T-helper 17 cell (primary cell): ENCODE data around the gene HOXC9. TPM values are rescaled to one million over a fixed set of nuclear protein-coding genes. Genes with fewer than 3 reads are reported as not detected.

Experiments used
- ATAC-seq: fragments of 150-1000 bp; cut with Tn5 transposase; 2 replicates; pipeline ENCODE4 v1.10.0; 2021; ENCODE audit warnings: mild to moderate bottlenecking, moderate library complexity
- DNase-seq, 3 donors: peaks; one replicate each; pipeline versions ENCODE4 v3.0.0 to v3.0.0-alpha.2; 2020 to 2021
- H3K9me3 ChIP-seq: one replicate; pipeline ENCODE4 v1.7.0; 2013; ENCODE audit warnings: low read length, mild to moderate bottlenecking; ENCODE audit not compliant: control insufficient read depth, poor library complexity, severe bottlenecking
- H3K27ac Mint-ChIP-seq: one replicate; pipeline ENCODE4 v1.8.0; 2022; ENCODE audit warnings: mild to moderate bottlenecking, moderate library complexity, mixed read lengths
- H3K27me3 Mint-ChIP-seq: one replicate; pipeline ENCODE4 v1.8.0; 2022; ENCODE audit warnings: mixed read lengths
- H3K36me3 Mint-ChIP-seq: one replicate; pipeline ENCODE4 v1.8.0; 2022; ENCODE audit warnings: low read depth, mixed read lengths
- H3K4me1 Mint-ChIP-seq: one replicate; pipeline ENCODE4 v1.8.0; 2022; ENCODE audit warnings: mild to moderate bottlenecking, mixed read lengths
- H3K4me3 Mint-ChIP-seq: one replicate; pipeline ENCODE4 v1.8.0; 2022; ENCODE audit warnings: mild to moderate bottlenecking, moderate library complexity, mixed read lengths
- total RNA-seq, 4 donors: library from RNA in 2 of 4; stranded (reverse) in 2 of 4; gene quantifications; one replicate each; pipeline ENCODE4 v1.2.3 and lab custom pipeline; 2022 to 2026

Gene HOXC9
- total RNA-seq, 2 donors from 2014 or later = not detected

- DNase-seq (no peak), ATAC-seq (peak; percentile 53)
- peaks cover 9% of the 10 kb centered on the region for H3K36me3 Mint-ChIP-seq
- H3K27ac Mint-ChIP-seq = no peak overlapping the region
- H3K4me1 Mint-ChIP-seq = peaks cover 21% of the 10 kb centered on the region
- H3K27me3 Mint-ChIP-seq = peaks cover 92% of the 10 kb centered on the region
- H3K9me3 ChIP-seq = no peaks in the 10 kb centered on the region
- H3K4me3 Mint-ChIP-seq = peak overlapping the region; percentile 87
Observed at GRCh38 chr12:54009171-54010052, 9.5 kb downstream of the HOXC9 start.

- H3K9me3 ChIP-seq = peaks cover 2% of the 10 kb centered on the region
- H3K4me1 Mint-ChIP-seq = peaks cover 20% of the 10 kb centered on the region
- H3K36me3 Mint-ChIP-seq = peaks cover 9% of the 10 kb centered on the region
- peak overlapping the region; percentile 41 for H3K4me3 Mint-ChIP-seq
- ATAC-seq = no peak
- no peak for DNase-seq
- H3K27ac Mint-ChIP-seq = no peak overlapping the region
- H3K27me3 Mint-ChIP-seq = peaks cover 92% of the 10 kb centered on the region
Observed at GRCh38 chr12:54010053-54010971, 10.4 kb downstream of the HOXC9 start.

- peaks cover 8% of the 10 kb centered on the region for H3K36me3 Mint-ChIP-seq
- H3K27ac Mint-ChIP-seq = peak overlapping the region; percentile 45
- no peak for DNase-seq
- H3K4me1 Mint-ChIP-seq = peaks cover 13% of the 10 kb centered on the region
- ATAC-seq = no peak
- H3K4me3 Mint-ChIP-seq = peak overlapping the region; percentile 56
- H3K27me3 Mint-ChIP-seq = peaks cover 89% of the 10 kb centered on the region
- H3K9me3 ChIP-seq = peaks cover 2% of the 10 kb centered on the region
Observed at GRCh38 chr12:54010972-54011664, 11.2 kb downstream of the HOXC9 start.

GRCh38 chr12:54011665-54012532, 11.9 kb downstream of the HOXC9 start:
- peaks cover 2% of the 10 kb centered on the region for H3K9me3 ChIP-seq
- Mint-ChIP-seq H3K4me3 (peak overlapping the region; percentile 56), H3K27me3 (peaks cover 81% of the 10 kb centered on the region), H3K27ac (peak overlapping the region; percentile 45), H3K36me3 (peaks cover 6% of the 10 kb centered on the region), H3K4me1 (peaks cover 10% of the 10 kb centered on the region)
- no peak for DNase-seq
- ATAC-seq = no peak

GRCh38 chr12:54012631-54013409, 12.9 kb downstream of the HOXC9 start:
- peaks cover 72% of the 10 kb centered on the region for H3K27me3 Mint-ChIP-seq
- peaks cover 8% of the 10 kb centered on the region for H3K36me3 Mint-ChIP-seq
- H3K4me3 Mint-ChIP-seq = no peak overlapping the region
- ATAC-seq (no peak), DNase-seq (no peak)
- H3K27ac Mint-ChIP-seq = no peak overlapping the region
- H3K9me3 ChIP-seq = peaks cover 2% of the 10 kb centered on the region
- peaks cover 17% of the 10 kb centered on the region for H3K4me1 Mint-ChIP-seq

GRCh38 chr12:54014377-54015017, 14.5 kb downstream of the HOXC9 start:
- H3K36me3 Mint-ChIP-seq = peaks cover 5% of the 10 kb centered on the region
- H3K9me3 ChIP-seq = peaks cover 2% of the 10 kb centered on the region
- no peak for DNase-seq
- no peak overlapping the region for H3K4me3 Mint-ChIP-seq
- peaks cover 61% of the 10 kb centered on the region for H3K27me3 Mint-ChIP-seq
- H3K4me1 Mint-ChIP-seq = peaks cover 15% of the 10 kb centered on the region
- no peak for ATAC-seq
- H3K27ac Mint-ChIP-seq = no peak overlapping the region

GRCh38 chr12:54015018-54015931, 15.3 kb downstream of the HOXC9 start:
- H3K27me3 Mint-ChIP-seq = peaks cover 63% of the 10 kb centered on the region
- H3K27ac Mint-ChIP-seq = no peak overlapping the region
- H3K4me1 Mint-ChIP-seq = peaks cover 18% of the 10 kb centered on the region
- peaks cover 7% of the 10 kb centered on the region for H3K36me3 Mint-ChIP-seq
- ATAC-seq = no peak
- no peak for DNase-seq
- H3K9me3 ChIP-seq = peaks cover 2% of the 10 kb centered on the region
- H3K4me3 Mint-ChIP-seq = no peak overlapping the region

- H3K4me3 Mint-ChIP-seq = no peak overlapping the region
- peaks cover 7% of the 10 kb centered on the region for H3K36me3 Mint-ChIP-seq
- no peak for ATAC-seq
- no peak overlapping the region for H3K27ac Mint-ChIP-seq
- H3K9me3 ChIP-seq = peaks cover 2% of the 10 kb centered on the region
- peaks cover 15% of the 10 kb centered on the region for H3K4me1 Mint-ChIP-seq
- no peak for DNase-seq
- H3K27me3 Mint-ChIP-seq = peaks cover 62% of the 10 kb centered on the region
Observed at GRCh38 chr12:54016051-54016450, 16.1 kb downstream of the HOXC9 start.

GRCh38 chr12:54016478-54016964, 16.6 kb downstream of the HOXC9 start:
- Mint-ChIP-seq H3K4me3 (no peak overlapping the region), H3K4me1 (peaks cover 13% of the 10 kb centered on the region), H3K27me3 (peaks cover 62% of the 10 kb centered on the region), H3K36me3 (peaks cover 7% of the 10 kb centered on the region), H3K27ac (no peak overlapping the region)
- H3K9me3 ChIP-seq = peaks cover 2% of the 10 kb centered on the region
- ATAC-seq = no peak
- DNase-seq = no peak

GRCh38 chr12:54017027-54017788, 17.2 kb downstream of the HOXC9 start:
- peaks cover 2% of the 10 kb centered on the region for H3K9me3 ChIP-seq
- ATAC-seq = peak; percentile 45
- H3K4me1 Mint-ChIP-seq = peaks cover 11% of the 10 kb centered on the region
- H3K27me3 Mint-ChIP-seq = peaks cover 62% of the 10 kb centered on the region
- peaks cover 10% of the 10 kb centered on the region for H3K36me3 Mint-ChIP-seq
- DNase-seq = no peak
- H3K4me3 Mint-ChIP-seq = peak overlapping the region; percentile 85
- H3K27ac Mint-ChIP-seq = peak overlapping the region; percentile 21
